ENCODE results near the gene KLHDC7B.
A peak's percentile ranks its signal among the peaks of the same experiment; 100 is the strongest.

Gene KLHDC7B

GRCh38 chr22:50545522-50546325, at the start of gene KLHDC7B:
Gene KLHDC7B (plus strand): TSS chr22:50545899. CDS start chr22:50546244, 345 bp downstream.
- DNase-seq, result no peak

GRCh38 chr22:50497093-50497492, 48.6 kb upstream of the KLHDC7B start:
- DNase-seq, result no peak

GRCh38 chr22:50498322-50498890, 47.3 kb upstream of the KLHDC7B start:
- peak; percentile 54 for DNase-seq

- no peak for DNase-seq
These were observed 45.2 kb upstream of the KLHDC7B start for GRCh38 chr22:50500452-50500851.

- DNase-seq, result no peak
These were observed 43.6 kb upstream of the KLHDC7B start for GRCh38 chr22:50502096-50502495.

GRCh38 chr22:50502628-50503474, 42.8 kb upstream of the KLHDC7B start:
- no peak for DNase-seq

- no peak for DNase-seq
These were observed 42.1 kb upstream of the KLHDC7B start for GRCh38 chr22:50503475-50504145.

GRCh38 chr22:50504369-50505211, 41.1 kb upstream of the KLHDC7B start:
- DNase-seq, result no peak

GRCh38 chr22:50505276-50505775, 40.4 kb upstream of the KLHDC7B start:
- no peak for DNase-seq

- no peak for DNase-seq
These were observed 39.7 kb upstream of the KLHDC7B start for GRCh38 chr22:50505776-50506610.

- no peak for DNase-seq
These were observed 38.9 kb upstream of the KLHDC7B start for GRCh38 chr22:50506611-50507420.

- DNase-seq, result peak; percentile 92
These were observed 38.2 kb upstream of the KLHDC7B start, which contains the start of gene LMF2 for GRCh38 chr22:50507421-50507990. Gene LMF2 (minus strand): TSS chr22:50507702. CDS start chr22:50507675, 27 bp downstream.

GRCh38 chr22:50507991-50508884, 37.5 kb upstream of the KLHDC7B start, which contains the start of gene NCAPH2:
Gene NCAPH2 (plus strand): TSS chr22:50508224. CDS start chr22:50508338, 114 bp downstream.
- DNase-seq, result peak; percentile 98

GRCh38 chr22:50508897-50509296, 36.8 kb upstream of the KLHDC7B start:
- no peak for DNase-seq

- DNase-seq, result no peak
These were observed 32.5 kb upstream of the KLHDC7B start for GRCh38 chr22:50513175-50513574.

- no peak for DNase-seq
These were observed 29.6 kb upstream of the KLHDC7B start for GRCh38 chr22:50516068-50516467.

GRCh38 chr22:50516891-50517290, 28.8 kb upstream of the KLHDC7B start:
- DNase-seq, result no peak
